ENCODE measurements around the gene GANAB. TPM values are rescaled to one million over a fixed set of nuclear protein-coding genes. Genes with fewer than 3 reads are reported as not detected.

The GANAB gene
- total and polyA plus RNA-seq, 2 experiments from 2014 or later, result 82.3 to 272 TPM

GRCh38 chr11:62608776-62609175 lies 37.6 kb downstream of the GANAB start:
- Histone ChIP-seq H3K36me3 (ENCODE audit: insufficient read depth) (no peaks in the 10 kb centered on the region), H3K79me2 (replicated peaks; ENCODE audit: insufficient read depth) (no peaks in the 10 kb centered on the region), H4K20me1 (replicated peaks; ENCODE audit: insufficient read depth) (no peaks in the 10 kb centered on the region), H3F3A (replicated peaks; ENCODE audit: low read depth) (peaks cover 20% of the 10 kb centered on the region), H3K9me2 (ENCODE audit: insufficient read depth) (no peaks in the 10 kb centered on the region), H3K4me2 (no peak overlapping the region), H3K4me1 (ENCODE audit: insufficient read depth) (peaks cover 13% of the 10 kb centered on the region; the same call in 1 of the 2 replicates), H3K27ac (ENCODE audit: low read depth) (no peak overlapping the region), H3K27me3 (ENCODE audit: insufficient read depth) (peaks cover 23% of the 10 kb centered on the region), H2AFZ (no peak overlapping the region), H3K4me3 (no peak overlapping the region)
- Mint-ChIP-seq H3K4me3 (no peak overlapping the region), H3K36me3 (ENCODE audit: low read depth) (peaks cover 5% of the 10 kb centered on the region; the same call in 1 of the 3 replicates), H3K27me3 (ENCODE audit: insufficient read depth, low read depth, poor library complexity) (peaks cover 30% of the 10 kb centered on the region), H3K4me1 (peaks cover 53% of the 10 kb centered on the region), H3K9me3 (peaks cover 4% of the 10 kb centered on the region; the same call in 2 of the 3 replicates), H3K27ac (no peak overlapping the region)
- TF ChIP-seq CREB1 (CRISPR knock-in tag; IDR thresholded peaks at IDR 0.05; ENCODE audit: low read depth) (no peak), STAT1 (IDR thresholded peaks at IDR 0.05; ENCODE audit: unreplicated experiment) (no peak), ZNF462 (CRISPR knock-in tag; IDR thresholded peaks at IDR 0.05) (no peak), ETS1 (IDR thresholded peaks at IDR 0.05) (no peak), ZNF114 (CRISPR knock-in tag; IDR thresholded peaks at IDR 0.05) (no peak), POLR2AphosphoS5 (IDR thresholded peaks at IDR 0.05; ENCODE audit: low read depth) (no peak), NANOG (IDR thresholded peaks at IDR 0.05; ENCODE audit: borderline replicate concordance) (no peak), EZH2phosphoT487 (IDR thresholded peaks at IDR 0.05; ENCODE audit: unreplicated experiment) (no peak), JUNB (IDR thresholded peaks at IDR 0.05; ENCODE audit: unreplicated experiment) (no peak), CTCF (conservative IDR thresholded peaks at IDR 0.05; ENCODE audit: low read depth in 2 of 2) (no peak), EZH2 (IDR thresholded peaks at IDR 0.05; ENCODE audit: low read depth, unreplicated experiment) (no peak), ZNF331 (CRISPR knock-in tag; IDR thresholded peaks at IDR 0.05; ENCODE audit: low read depth) (no peak)
- no peak for DNase-seq (ENCODE audit: low spot score)
- no peak for ATAC-seq

Data from GM23338 (cell line).